ENCODE data around the gene CD36. TPM values are rescaled to one million over a fixed set of nuclear protein-coding genes. Genes with fewer than 3 reads are reported as not detected.

The CD36 gene
- total RNA-seq, 1 experiment from 2014 or later: 0.46 TPM

- ChIA-PET POLR2A (no interaction called here), CTCF (no interaction called here)
- in situ Hi-C loops (cut with HindIII; ENCODE audit: low pct_unique_long_range_greater_than_20kb, low sequenced_read_pairs): no loop called here
- Histone ChIP-seq H3K27me3 (ENCODE audit: control insufficient read depth, insufficient read depth, low read length) (0 out of 2 replicates have a peak, but pooled peaks cover 3% of the 10 kb centered on the region), H3K4me3 (ENCODE audit: low read depth in 2 of 2, low read length in 2 of 2) (no peak overlapping the region), H3K9me3 (ENCODE audit: control insufficient read depth, insufficient read depth, low read depth, low read length) (peaks cover 10% of the 10 kb centered on the region; the same call in 1 of the 2 replicates), H3K36me3 (ENCODE audit: control insufficient read depth, insufficient read depth, low read length) (no peaks in the 10 kb centered on the region), H3K27ac (ENCODE audit: low read length) (no peak overlapping the region), H3K4me1 (ENCODE audit: control insufficient read depth, insufficient read depth, low read length) (no peaks in the 10 kb centered on the region)
- TF ChIP-seq TCF7L2 (IDR thresholded peaks at IDR 0.05; ENCODE audit: low read depth, low read length): no peak
- TF ChIP-seq POLR2AphosphoS5 (IDR thresholded peaks at IDR 0.05; ENCODE audit: low read depth, low read length): no peak
- no peak for TF ChIP-seq REST (IDR thresholded peaks at IDR 0.05; ENCODE audit: insufficient read depth in 1 of 2, low read depth in 2 of 2, low read length in 1 of 2)
- TF ChIP-seq CTCF (IDR thresholded peaks at IDR 0.05): no peak
- no peak for TF ChIP-seq SIN3A (IDR thresholded peaks at IDR 0.05; ENCODE audit: borderline replicate concordance, insufficient read depth, low read depth, low read length)
- no TSS peak for BruUV-seq (replicated peaks)
- ATAC-seq (no peak), DNase-seq (ENCODE audit: low read depth, low spot score) (no peak)
- intact Hi-C loops (cut with micrococcal nuclease; ENCODE audit: unreplicated experiment): no loop called here
Observed at GRCh38 chr7:80644054-80644453, 5.6 kb downstream of the CD36 start.

GRCh38 chr7:80646083-80646865 lies 7.8 kb downstream of the CD36 start:
- no peak for ATAC-seq
- Histone ChIP-seq H3K27ac (ENCODE audit: low read length) (no peak overlapping the region), H3K4me3 (ENCODE audit: low read depth in 2 of 2, low read length in 2 of 2) (no peak overlapping the region), H3K9me3 (ENCODE audit: control insufficient read depth, insufficient read depth, low read depth, low read length) (no peaks in the 10 kb centered on the region), H3K27me3 (ENCODE audit: control insufficient read depth, insufficient read depth, low read length) (0 out of 2 replicates have a peak, but pooled peaks cover 3% of the 10 kb centered on the region), H3K4me1 (ENCODE audit: control insufficient read depth, insufficient read depth, low read length) (no peaks in the 10 kb centered on the region), H3K36me3 (ENCODE audit: control insufficient read depth, insufficient read depth, low read length) (no peaks in the 10 kb centered on the region)
- BruUV-seq (replicated peaks): no TSS peak
- POLR2A ChIA-PET: no interaction called here
- no peak for DNase-seq (ENCODE audit: low read depth, low spot score)
- intact Hi-C loops (cut with micrococcal nuclease; ENCODE audit: unreplicated experiment) (no loop called here), in situ Hi-C loops (cut with HindIII; ENCODE audit: low pct_unique_long_range_greater_than_20kb, low sequenced_read_pairs) (no loop called here)
- CTCF ChIA-PET: no interaction called here
- TF ChIP-seq CTCF (IDR thresholded peaks at IDR 0.05) (no peak), REST (IDR thresholded peaks at IDR 0.05; ENCODE audit: insufficient read depth in 1 of 2, low read depth in 2 of 2, low read length in 1 of 2) (no peak), SIN3A (IDR thresholded peaks at IDR 0.05; ENCODE audit: borderline replicate concordance, insufficient read depth, low read depth, low read length) (no peak), TCF7L2 (IDR thresholded peaks at IDR 0.05; ENCODE audit: low read depth, low read length) (no peak), POLR2AphosphoS5 (IDR thresholded peaks at IDR 0.05; ENCODE audit: low read depth, low read length) (no peak)

Measured in Panc1 (cell line).